ENCODE data around the gene SRPRA.

GRCh38 chr11:126214841-126215240, 53.9 kb downstream of the SRPRA start:
- no peak for TF ChIP-seq FOXA1 (IDR thresholded peaks at IDR 0.05)
- no peak for TF ChIP-seq SP1 (IDR thresholded peaks at IDR 0.05)
- TF ChIP-seq FOXM1 (IDR thresholded peaks at IDR 0.05; ENCODE audit: borderline replicate concordance) = no peak
- no peak for TF ChIP-seq BHLHE40 (IDR thresholded peaks at IDR 0.05; ENCODE audit: borderline replicate concordance)
- TF ChIP-seq FOXK2 (IDR thresholded peaks at IDR 0.05) = no peak
- TF ChIP-seq L3MBTL2 (conservative IDR thresholded peaks at IDR 0.05) = no peak
- no peak for TF ChIP-seq LEF1 (IDR thresholded peaks at IDR 0.05; ENCODE audit: borderline replicate concordance)
- no peak for TF ChIP-seq HDGF (IDR thresholded peaks at IDR 0.05; ENCODE audit: borderline replicate concordance)
- TF ChIP-seq ZNF384 (IDR thresholded peaks at IDR 0.05) = no peak
- no peak for TF ChIP-seq PKNOX1 (IDR thresholded peaks at IDR 0.05)
- no peak for TF ChIP-seq ELF4 (IDR thresholded peaks at IDR 0.05)
- TF ChIP-seq SUZ12 (IDR thresholded peaks at IDR 0.05) = no peak

Data from HEK293T (cell line).